Measurements from ENCODE around the gene TNF.
"Not testable (repeated sequence)": the region's sequence is repeated elsewhere in the genome, so short reads cannot be mapped to it uniquely, and the experiment has no call there.

TNF gene

DNA sequence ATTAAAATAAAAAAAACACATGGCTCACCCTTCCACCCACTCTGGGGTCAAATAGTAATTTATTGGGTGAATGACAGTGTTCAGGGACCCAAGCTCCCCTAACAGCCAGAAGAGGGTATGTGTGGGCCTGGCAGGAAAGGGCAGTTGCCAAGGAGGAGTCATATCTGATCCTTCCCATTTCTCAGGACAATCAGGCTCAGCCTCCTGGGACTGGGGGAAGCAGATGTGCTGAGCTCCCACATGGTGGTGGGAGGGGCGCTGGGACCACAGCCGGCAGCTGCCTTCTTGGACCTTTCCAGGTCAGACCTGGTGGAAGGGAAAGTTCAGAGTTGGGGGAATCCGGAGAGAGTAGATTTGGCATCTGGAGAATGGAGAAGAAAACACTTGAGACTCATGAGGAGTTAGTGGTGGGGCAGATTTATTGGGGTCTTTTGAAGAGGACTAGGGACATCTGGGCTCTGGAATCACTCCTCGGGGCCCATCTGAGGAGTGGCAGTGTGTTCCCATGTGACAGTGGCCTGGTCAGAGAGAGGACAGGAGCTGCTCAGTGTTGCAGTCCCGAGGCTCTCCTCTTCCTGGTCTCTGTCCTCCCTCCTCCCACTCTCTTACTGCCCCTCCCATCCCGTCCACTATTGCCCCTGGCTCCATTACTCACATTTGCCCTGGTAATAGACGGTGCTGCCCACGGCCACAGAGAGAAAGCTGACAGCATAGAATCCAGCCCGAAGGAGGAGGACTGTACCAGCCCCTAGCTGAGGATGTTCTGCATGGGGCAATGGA is 13.7 kb downstream of the TNF start:
- DNase-seq = no peak

DNA sequence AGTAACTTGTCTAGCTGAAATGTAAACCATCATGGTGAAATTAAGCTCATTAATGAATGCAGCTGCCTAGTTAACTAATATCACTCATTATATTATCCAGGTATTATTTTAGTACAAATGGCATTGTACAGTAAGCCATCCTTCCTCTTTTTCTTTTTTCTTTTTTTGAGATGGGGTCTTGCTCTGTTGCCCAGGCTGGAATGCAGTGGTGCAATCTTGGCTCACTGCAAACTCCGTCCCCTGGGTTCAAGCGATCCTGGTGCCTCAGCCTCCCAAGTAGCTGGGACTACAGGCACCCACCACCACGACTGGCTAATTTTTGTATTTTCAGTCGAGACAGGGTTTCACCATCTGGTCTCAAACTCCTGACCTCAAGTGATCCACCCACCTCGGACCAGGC is 15.3 kb downstream of the TNF start:
- DNase-seq = not testable (repeated sequence)

DNA sequence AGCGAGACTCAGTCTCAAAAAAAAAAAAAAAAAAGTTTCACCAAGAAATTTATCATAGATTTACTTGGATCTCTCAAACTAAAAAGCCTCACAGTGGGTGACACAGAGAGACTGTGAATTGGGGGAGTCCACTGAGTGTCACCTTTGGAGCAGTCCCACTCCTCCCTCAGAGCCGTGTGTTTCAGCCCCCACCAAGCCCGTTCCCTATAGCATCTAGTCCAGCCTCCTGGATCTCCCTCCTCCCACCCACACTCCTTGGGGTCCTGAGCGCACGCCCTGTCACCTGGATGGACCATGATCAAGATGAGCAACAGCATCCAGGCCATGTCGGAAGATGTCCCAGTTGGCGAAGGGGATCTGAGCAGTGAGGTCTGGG is 17.0 kb downstream of the TNF start:
- DNase-seq = no peak

- DNase-seq = peak; percentile 79
Observed at GRCh38 chr6:31597006-31597405, 21.6 kb downstream of the TNF start.

DNA sequence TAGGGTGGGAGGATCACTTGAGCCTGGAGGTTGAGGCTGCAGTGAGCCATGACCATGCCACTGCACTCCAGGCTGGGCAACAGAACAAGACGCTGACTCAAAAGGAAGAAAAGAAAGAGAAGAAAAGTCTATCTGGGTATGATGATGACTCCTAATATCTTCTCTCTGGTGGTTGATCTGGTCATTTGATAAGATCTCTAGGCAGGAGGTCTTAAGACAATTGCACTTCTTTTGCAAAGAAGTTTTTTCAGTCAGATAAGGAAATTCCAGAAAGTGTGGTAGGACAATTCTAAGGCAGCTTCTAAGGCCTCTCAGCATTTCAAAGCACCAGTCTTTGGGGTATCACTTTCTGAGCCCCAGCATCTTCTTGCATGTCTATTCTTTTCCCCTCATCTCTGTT is 32.0 kb downstream of the TNF start:
- peak; percentile 32 for DNase-seq

DNA sequence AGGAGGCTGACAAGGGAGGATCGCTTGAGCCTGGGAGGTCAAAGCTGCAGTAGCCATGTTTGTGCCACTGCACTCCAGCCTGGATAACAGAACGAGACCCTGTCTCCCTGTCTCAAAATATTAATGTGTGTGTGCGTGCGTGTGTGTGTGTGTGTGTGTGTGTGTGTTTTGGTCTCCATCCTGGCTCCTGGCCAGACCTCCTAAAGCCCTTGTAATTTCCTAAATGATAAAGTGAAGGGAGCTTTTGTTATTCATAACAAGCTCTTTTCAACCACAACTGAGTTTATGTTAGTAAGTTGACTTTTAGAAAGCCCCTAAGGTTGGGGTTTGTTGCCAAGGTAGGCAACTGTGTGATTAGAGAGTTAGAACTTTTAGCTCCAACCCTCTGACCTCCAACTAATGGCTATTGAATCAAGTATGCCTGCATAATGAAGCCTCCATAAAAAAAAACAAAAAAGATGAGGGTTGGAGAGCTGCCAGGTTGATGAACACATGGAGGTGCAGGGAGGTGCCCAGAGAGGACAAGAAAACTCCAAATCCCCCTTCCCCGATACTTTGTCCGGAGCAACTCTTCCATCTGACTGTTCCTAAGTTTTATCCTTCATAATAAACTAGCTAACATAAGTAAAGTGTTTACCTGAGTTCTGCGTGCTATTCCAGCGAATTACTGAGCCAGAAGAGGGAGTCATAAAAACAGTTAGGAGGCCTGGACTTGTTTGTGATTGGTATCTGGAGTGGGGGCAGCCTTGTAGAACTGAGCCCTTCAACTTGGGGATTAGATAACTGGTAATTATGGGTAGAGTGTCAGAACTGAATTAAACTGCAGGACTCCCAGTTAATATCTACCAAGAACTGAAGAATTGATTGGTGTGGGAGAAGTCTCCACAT is 34.4 kb downstream of the TNF start:
- DNase-seq = no peak

DNA sequence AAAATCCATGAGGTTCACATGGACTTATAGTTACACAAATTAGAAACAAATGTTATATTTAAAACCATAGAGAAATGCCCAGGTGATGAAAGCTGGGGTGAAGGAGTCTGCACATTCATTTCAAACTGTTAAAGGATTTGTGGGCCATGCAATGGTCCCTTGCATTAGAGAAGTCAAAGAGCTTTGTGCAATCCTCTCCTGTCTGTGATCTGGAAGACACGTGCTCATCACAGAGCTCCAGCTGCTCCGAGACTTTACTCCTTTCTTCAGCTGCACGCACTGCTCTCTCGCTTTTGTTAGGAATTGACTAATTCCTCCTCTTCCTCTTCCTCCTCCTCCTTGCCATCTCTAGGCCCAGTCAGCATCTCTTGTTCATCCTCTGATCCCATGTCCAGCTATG is 35.6 kb downstream of the TNF start:
- no peak for DNase-seq

GRCh38 chr6:31614075-31614619 is 38.8 kb downstream of the TNF start:
- no peak for DNase-seq

DNA sequence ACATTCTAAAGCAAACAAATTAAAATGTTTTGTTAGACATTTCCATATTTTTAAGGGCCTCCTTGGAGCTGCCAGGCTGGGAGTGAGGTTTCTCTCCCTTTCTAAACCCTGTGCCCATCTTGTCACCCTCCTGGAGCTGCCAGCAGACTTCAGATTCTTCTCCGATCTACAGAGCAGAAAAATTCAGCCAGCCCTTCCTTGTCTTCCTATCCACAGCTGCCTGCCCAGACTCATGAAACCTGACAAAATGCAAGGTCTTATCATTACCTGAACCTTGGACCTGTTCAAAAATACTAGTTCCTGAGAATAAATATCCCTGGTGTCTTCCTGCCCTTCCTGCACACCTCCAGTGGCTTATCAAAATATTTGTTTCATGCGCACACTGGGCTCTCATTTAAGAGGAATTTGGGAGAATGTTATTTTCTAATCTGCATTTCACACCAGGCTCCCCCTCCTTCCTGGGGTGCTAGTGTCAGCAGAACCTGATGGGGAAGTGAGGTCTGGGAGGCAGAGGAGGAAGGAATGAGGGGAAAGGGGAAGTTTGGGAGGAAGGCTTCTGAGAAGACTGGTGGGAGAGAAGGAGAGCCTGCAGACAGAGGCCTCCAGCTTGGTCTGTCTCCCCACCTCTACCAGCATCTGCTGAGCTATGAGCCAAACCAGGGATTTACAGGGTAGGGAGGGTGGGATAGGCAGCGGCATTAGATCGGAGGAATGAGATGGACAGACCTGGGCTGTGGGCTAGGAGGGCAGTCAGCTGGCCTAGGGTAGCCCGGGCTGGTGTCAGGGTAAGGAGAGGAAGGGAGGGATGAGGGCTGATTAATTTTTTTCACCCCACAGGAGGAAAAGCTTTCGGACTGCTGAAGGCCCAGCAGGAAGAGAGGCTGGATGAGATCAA is 39.6 kb downstream of the TNF start, which contains the start of gene AIF1:
Gene AIF1 (plus strand): TSS at position 551 of the 895 bp plus-strand sequence. CDS start 96 bp downstream, at position 647.
- no peak for DNase-seq

DNA sequence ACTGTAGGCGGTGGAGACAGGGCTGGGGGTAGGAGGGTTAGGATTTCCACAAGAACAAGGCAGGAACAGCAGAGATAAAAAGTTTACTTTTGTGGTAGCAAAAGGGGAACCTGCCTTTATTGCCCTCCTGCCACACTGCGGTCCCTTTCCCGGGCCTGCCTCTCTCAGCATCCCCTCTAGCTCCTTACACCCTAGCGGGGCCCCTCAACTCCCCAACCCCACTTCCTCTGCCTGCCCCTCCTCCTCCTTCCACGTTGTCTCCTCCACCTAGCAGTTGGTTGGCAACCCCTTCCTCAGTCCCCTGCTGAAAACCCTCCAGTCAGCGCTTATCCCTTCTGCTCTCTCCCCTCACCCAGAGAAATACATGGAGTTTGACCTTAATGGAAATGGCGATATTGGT is 40.4 kb downstream of the TNF start:
- DNase-seq = peak; percentile 44

DNA sequence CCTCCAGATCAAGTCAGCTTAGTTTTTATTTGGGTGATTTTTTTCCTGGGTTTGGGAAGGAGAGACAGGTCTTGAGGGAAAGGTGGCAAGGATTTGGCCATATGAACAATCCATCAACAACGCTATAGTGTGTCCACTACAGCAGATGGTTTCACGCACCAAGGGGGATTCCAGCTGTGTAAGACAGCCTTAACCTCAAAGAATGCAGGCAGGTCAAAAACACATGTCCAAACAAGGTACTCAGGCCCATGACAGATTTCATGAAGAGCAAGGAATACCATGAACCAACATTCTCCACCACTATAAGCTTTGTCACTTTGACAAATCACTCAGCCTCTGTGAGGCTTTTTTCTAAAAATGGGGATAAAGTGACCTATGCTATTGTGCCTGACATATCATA is 41.6 kb downstream of the TNF start:
- DNase-seq = no peak

GRCh38 chr6:31619805-31620585 is 44.6 kb downstream of the TNF start:
- peak; percentile 99 for DNase-seq

DNA sequence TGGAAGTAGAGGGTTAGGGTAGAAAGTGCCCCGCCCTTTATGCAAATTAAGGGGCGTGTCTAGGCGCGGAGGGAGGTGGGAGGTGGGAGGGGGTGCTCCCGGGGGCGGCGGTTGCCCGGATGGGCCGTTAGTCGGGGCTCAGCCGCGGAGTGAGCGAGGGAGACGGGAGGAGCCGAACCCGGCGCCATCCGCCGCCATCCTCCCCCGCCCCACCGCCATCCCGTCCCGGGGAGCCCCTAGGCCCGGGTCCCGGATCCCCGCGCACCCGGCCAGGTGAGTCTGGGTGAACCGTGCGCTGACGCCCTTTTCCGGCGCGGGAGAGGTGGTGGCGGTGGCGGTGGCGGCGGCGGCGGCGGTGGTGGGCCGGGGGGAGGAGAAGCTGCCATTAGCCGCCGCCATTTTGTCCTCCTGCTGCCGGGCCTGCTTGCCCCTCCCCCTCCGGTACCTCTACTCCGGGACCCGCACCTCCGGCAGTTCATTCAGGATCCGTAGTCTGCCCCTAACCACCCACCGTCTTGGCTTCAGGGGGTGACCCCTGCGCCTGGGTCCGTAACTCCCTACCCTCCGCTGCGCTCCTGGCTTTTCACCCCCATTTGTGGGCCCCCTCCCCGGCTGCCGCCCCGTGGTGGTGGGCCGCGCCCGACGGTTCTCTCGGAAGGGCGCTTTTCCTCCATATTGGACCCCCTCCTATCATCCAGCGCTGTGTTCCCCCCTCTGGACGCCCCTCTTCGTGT is 45.4 kb downstream of the TNF start, which contains the start of gene PRRC2A:
Gene PRRC2A (plus strand): TSS at position 130 of the 734 bp plus-strand sequence. CDS start 2,075 bp downstream, outside the sequence.
- DNase-seq = peak; percentile 85

DNA sequence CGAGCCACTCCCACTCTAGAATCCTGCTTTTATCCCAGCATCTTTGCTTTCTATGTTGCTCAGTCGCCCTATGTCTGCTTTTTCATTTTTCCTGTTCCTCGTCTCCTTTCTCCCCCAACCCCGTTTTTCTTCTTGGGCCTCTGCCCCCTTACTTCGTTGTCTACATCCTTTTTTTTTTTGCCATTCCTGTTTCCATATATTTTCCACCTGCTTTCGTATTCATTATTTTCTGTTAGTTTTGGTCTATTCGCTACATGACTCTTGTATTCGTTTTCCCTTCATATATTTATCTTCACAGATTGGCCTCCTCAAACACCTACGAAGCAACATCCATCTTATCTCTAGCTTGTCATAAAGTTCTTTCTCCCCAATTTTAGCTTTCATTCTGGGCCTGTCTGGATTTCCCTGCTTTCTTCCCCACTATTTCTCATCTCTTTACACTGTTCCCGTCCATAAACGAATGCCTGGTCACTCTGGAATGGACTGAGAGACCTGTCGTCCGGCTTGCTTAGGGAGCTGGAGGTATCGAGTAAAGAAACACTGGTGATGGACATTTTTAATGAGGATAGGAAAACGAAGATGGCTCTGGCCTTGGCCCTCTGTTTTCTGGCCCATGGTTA is 46.1 kb downstream of the TNF start:
- DNase-seq = no peak

GRCh38 chr6:31621991-31622390 is 46.6 kb downstream of the TNF start:
- DNase-seq = no peak

DNA sequence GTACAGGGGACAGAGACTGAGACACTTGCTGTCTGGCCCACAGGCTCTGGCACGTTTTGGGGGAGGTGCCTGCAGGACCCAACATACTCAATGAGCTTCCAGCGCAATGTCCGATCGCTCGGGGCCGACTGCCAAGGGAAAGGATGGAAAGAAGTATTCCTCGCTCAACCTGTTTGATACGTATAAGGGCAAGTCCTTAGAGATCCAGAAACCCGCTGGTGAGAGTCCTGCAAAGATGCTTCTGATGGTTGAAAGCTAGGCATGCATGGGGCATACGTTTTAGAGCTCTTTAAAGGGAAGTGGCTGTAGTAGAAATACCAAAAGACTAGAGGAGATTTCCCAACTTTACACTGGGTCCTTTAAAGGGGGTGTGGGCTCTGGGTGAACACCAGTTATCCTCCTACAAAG is 47.3 kb downstream of the TNF start:
- DNase-seq = no peak

DNA sequence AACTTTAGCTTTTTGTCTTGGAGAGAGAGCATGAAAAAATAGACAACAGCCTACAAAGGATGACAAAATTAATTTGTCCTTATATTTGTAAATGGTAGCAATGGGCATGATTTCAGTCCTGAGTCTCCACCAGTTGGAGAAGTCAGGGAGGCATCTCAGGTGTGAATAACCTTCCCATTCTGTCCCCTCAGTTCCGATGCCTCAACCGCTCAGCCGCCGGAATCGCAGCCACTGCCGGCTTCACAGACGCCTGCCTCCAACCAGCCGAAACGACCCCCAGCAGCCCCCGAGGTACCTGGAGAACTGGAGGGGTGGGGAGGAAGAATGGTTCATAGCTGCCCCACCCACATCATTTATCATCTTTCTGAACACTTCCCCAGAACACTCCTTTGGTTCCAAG is 48.7 kb downstream of the TNF start:
- DNase-seq = no peak

- no peak for DNase-seq
Observed at GRCh38 chr6:31626952-31627351, 51.6 kb downstream of the TNF start.

DNA sequence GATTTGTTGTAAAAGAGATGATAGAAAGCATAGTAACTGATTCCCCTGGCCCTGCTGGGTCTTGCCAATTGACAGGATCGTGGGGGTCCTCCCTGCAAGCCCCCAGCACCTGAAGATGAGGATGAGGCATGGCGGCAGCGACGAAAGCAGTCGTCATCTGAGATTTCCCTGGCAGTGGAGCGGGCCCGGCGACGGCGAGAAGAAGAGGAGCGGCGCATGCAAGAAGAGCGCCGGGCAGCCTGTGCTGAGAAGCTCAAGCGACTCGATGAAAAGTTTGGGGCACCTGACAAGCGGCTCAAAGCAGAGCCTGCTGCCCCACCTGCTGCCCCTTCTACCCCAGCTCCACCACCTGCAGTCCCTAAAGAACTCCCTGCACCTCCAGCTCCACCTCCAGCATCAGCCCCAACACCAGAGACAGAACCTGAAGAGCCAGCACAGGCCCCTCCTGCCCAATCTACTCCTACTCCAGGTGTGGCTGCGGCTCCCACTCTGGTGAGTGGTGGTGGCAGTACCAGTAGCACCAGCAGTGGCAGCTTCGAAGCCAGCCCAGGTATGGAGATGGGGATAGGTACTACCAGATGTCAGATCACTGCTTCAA is 52.4 kb downstream of the TNF start:
- no peak for DNase-seq

Measured in activated CD4-positive, alpha-beta T cell treated with anti-CD3 and anti-CD28 coated beads, Interleukin-2, Interleukin-6, amounts not matched to agents 100 ng/mL and 50 ng/mL, durations not matched to agents 16 hours and 8 hours (primary cell).